ENCODE data around the gene LRRC15. TPM values are rescaled to one million over a fixed set of nuclear protein-coding genes. Genes with fewer than 3 reads are reported as not detected.

LRRC15 gene
- total RNA-seq, 1 experiment from 2014 or later, result not detected

DNA sequence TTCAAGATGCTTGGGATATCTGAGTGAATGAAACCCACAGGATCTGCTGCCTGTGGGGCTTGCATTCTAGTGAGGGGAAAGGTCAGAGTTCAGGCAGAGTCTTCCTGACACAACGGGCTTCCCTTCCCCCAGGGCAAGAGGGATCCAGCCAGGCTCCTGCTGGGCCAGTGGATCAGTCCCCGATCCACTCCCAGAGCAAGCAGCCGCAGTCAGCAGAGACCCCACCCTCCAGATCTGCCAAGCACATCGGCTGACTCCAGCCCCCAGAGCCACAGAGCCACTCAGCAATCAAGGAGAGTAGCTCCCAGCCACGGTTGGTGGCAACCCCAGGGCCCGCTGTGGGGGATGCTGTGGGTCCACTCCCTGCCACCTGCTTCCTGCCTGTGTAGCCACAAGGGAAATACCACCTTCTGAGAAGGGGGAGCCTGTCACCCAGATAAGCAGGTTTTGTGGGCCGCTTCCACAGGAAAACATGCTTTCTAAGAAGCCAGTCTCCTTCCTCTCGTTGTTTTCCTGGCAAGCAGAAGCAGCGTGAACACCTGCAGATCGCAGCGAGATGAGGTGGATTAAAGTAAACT is 63.3 kb downstream of the LRRC15 start:
- no peaks in the 10 kb centered on the region for H4K20me1 ChIP-seq (ENCODE audit: insufficient read depth)
- ChIA-PET CTCF (interaction anchor here (0.7 kb wide), 1 partner anchor 499 kb away, joined by 3 read pairs; no protein-coding TSS in a partner anchor), POLR2A (ENCODE audit: unreplicated experiment) (no interaction called here)
- no peaks in the 10 kb centered on the region for H3K79me2 ChIP-seq (ENCODE audit: low read depth)
- no peaks in the 10 kb centered on the region for H3K36me3 ChIP-seq (ENCODE audit: low read depth)
- no peak overlapping the region for H3K27ac ChIP-seq
- H3K4me3 ChIP-seq, result no peak overlapping the region
- intact Hi-C loops (cut with micrococcal nuclease; ENCODE audit: unreplicated experiment), result no loop called here
- H3K9me3 ChIP-seq (ENCODE audit: insufficient read depth, low read depth), result no peaks in the 10 kb centered on the region
- peaks cover 7% of the 10 kb centered on the region; the same call in 1 of the 2 replicates for H3K4me1 ChIP-seq (replicated peaks; ENCODE audit: insufficient read depth)
- no TSS peak for BruUV-seq (replicated peaks)
- H3K4me2 ChIP-seq, result no peak overlapping the region
- H3K27me3 ChIP-seq (ENCODE audit: insufficient read depth, low read depth), result no peaks in the 10 kb centered on the region
- H3F3A ChIP-seq (ENCODE audit: insufficient read depth, low read depth), result no peaks in the 10 kb centered on the region
- no peak for DNase-seq
- no peak for TF ChIP-seq EZH2 (IDR thresholded peaks at IDR 0.05; ENCODE audit: low read depth)
- TF ChIP-seq, protein P1, sequence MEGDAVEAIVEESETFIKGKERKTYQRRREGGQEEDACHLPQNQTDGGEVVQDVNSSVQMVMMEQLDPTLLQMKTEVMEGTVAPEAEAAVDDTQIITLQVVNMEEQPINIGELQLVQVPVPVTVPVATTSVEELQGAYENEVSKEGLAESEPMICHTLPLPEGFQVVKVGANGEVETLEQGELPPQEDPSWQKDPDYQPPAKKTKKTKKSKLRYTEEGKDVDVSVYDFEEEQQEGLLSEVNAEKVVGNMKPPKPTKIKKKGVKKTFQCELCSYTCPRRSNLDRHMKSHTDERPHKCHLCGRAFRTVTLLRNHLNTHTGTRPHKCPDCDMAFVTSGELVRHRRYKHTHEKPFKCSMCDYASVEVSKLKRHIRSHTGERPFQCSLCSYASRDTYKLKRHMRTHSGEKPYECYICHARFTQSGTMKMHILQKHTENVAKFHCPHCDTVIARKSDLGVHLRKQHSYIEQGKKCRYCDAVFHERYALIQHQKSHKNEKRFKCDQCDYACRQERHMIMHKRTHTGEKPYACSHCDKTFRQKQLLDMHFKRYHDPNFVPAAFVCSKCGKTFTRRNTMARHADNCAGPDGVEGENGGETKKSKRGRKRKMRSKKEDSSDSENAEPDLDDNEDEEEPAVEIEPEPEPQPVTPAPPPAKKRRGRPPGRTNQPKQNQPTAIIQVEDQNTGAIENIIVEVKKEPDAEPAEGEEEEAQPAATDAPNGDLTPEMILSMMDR (conservative IDR thresholded peaks at IDR 0.05), result no peak
- H3K9me2 ChIP-seq (ENCODE audit: insufficient read depth), result no peaks in the 10 kb centered on the region
- no peak overlapping the region for H2AFZ ChIP-seq

GRCh38 chr3:194305356-194306108 is 64.0 kb downstream of the LRRC15 start:
- Histone ChIP-seq H3K9me3 (ENCODE audit: insufficient read depth, low read depth) (no peaks in the 10 kb centered on the region), H3K27ac (no peak overlapping the region), H2AFZ (no peak overlapping the region), H3K4me1 (replicated peaks; ENCODE audit: insufficient read depth) (peaks cover 7% of the 10 kb centered on the region; the same call in 1 of the 2 replicates), H3K4me2 (no peak overlapping the region), H3F3A (ENCODE audit: insufficient read depth, low read depth) (no peaks in the 10 kb centered on the region), H3K4me3 (no peak overlapping the region), H3K9me2 (ENCODE audit: insufficient read depth) (no peaks in the 10 kb centered on the region), H4K20me1 (ENCODE audit: insufficient read depth) (no peaks in the 10 kb centered on the region), H3K79me2 (ENCODE audit: low read depth) (no peaks in the 10 kb centered on the region), H3K36me3 (ENCODE audit: low read depth) (no peaks in the 10 kb centered on the region), H3K27me3 (ENCODE audit: insufficient read depth, low read depth) (no peaks in the 10 kb centered on the region)
- ChIA-PET POLR2A (ENCODE audit: unreplicated experiment) (interaction anchor here (0.7 kb wide), 1 partner anchor 40 kb away, joined by 8 read pairs; no protein-coding TSS in a partner anchor), CTCF (interaction anchor here (0.5 to 0.7 kb wide), 2 partner anchors 420 to 499 kb away, joined by 3 to 4 read pairs; no protein-coding TSS in a partner anchor)
- BruUV-seq (replicated peaks), result no TSS peak
- TF ChIP-seq, protein P1 (conservative IDR thresholded peaks at IDR 0.05), result no peak
- TF ChIP-seq EZH2 (IDR thresholded peaks at IDR 0.05; ENCODE audit: low read depth), result no peak
- no peak for DNase-seq
- intact Hi-C loops (cut with micrococcal nuclease; ENCODE audit: unreplicated experiment), result no loop called here

Other genes with a start within 250 kb of the LRRC15 start
- 66.5 and 97.8 TPM in 2 replicates for gene HES1, start 233.6 kb downstream of the LRRC15 start, total RNA-seq (2021)
- not detected in 2 replicates for gene CPN2, start 18.4 kb downstream of the LRRC15 start, total RNA-seq (2021)
- not detected in 2 replicates for gene GP5, start 29.5 kb upstream of the LRRC15 start, total RNA-seq (2021)
- gene ATP13A3, start 117.3 kb upstream of the LRRC15 start, total RNA-seq (2021), result 203 and 242 TPM in 2 replicates

Data from PC-9 (cell line).